WTC11 (cell line): ENCODE results near the gene TERC.

ENCODE experiments used
- MAX ChIP-seq: sonication (generic); formaldehyde crosslinking; IDR thresholded peaks from 2 replicates; pipeline ENCODE4 v1.8.0; 2022; ENCODE audit warnings: mild to moderate bottlenecking, missing genetic modification reagents
- TF ChIP-seq, protein P1 (sequence below): fragments of 200-600 bp; IDR thresholded peaks from 2 replicates; pipeline ENCODE4 v1.8.0; 2022; ENCODE audit warnings: antibody characterized with exemption

GRCh38 chr3:169744366-169745054, 20.4 kb downstream of the TERC start:
- TF ChIP-seq, protein P1, sequence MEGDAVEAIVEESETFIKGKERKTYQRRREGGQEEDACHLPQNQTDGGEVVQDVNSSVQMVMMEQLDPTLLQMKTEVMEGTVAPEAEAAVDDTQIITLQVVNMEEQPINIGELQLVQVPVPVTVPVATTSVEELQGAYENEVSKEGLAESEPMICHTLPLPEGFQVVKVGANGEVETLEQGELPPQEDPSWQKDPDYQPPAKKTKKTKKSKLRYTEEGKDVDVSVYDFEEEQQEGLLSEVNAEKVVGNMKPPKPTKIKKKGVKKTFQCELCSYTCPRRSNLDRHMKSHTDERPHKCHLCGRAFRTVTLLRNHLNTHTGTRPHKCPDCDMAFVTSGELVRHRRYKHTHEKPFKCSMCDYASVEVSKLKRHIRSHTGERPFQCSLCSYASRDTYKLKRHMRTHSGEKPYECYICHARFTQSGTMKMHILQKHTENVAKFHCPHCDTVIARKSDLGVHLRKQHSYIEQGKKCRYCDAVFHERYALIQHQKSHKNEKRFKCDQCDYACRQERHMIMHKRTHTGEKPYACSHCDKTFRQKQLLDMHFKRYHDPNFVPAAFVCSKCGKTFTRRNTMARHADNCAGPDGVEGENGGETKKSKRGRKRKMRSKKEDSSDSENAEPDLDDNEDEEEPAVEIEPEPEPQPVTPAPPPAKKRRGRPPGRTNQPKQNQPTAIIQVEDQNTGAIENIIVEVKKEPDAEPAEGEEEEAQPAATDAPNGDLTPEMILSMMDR = no peak; the same call in 1 of the 2 replicates
- TF ChIP-seq MAX (CRISPR knock-in tag) = no peak
